Bronchial epithelial cell (primary cell): ENCODE measurements around the gene BCO1. TPM values are rescaled to one million over a fixed set of nuclear protein-coding genes. Genes with fewer than 3 reads are reported as not detected.

Experiments used
- DNase-seq: peaks from one replicate; pipeline ENCODE4 v3.0.0-alpha.2; 2010; ENCODE audit warnings: low read depth
- FAIRE-seq: peaks from 2 replicates; lab custom pipeline; 2011; peaks lifted over from hg19 to GRCh38; lab: Jason Lieb, UNC
- H3K27me3 ChIP-seq: 2 replicates; pipeline ENCODE4 v1.5.1; 2011; ENCODE audit warnings: low read length; ENCODE audit not compliant: control insufficient read depth, insufficient read depth
- H3K36me3 ChIP-seq: 2 replicates; pipeline ENCODE4 v1.5.1; 2011; ENCODE audit warnings: low read length; ENCODE audit not compliant: control insufficient read depth, insufficient read depth
- H3K4me3 ChIP-seq: 2 replicates; pipeline ENCODE4 v1.5.1; 2011; ENCODE audit warnings: mild to moderate bottlenecking, low read depth, low read length, control low read depth
- CTCF ChIP-seq: IDR thresholded peaks from 2 replicates; pipeline ENCODE4 v1.5.1; 2011; ENCODE audit warnings: mild to moderate bottlenecking, moderate library complexity, low read length, control low read depth, inconsistent platforms; ENCODE audit not compliant: insufficient read depth, severe bottlenecking
- total RNA-seq: library from RNA; depleted of rRNA; stranded (reverse); fragments of >200 nt; gene quantifications from 2 replicates; pipeline ENCODE4 v1.2.1, GENCODE V29; 2014

The BCO1 gene, protein sequence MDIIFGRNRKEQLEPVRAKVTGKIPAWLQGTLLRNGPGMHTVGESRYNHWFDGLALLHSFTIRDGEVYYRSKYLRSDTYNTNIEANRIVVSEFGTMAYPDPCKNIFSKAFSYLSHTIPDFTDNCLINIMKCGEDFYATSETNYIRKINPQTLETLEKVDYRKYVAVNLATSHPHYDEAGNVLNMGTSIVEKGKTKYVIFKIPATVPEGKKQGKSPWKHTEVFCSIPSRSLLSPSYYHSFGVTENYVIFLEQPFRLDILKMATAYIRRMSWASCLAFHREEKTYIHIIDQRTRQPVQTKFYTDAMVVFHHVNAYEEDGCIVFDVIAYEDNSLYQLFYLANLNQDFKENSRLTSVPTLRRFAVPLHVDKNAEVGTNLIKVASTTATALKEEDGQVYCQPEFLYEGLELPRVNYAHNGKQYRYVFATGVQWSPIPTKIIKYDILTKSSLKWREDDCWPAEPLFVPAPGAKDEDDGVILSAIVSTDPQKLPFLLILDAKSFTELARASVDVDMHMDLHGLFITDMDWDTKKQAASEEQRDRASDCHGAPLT
- not detected in 2 replicates for total RNA-seq

GRCh38 chr16:81238296-81239011 lies at the start of gene BCO1:
TSS of gene BCO1 (plus strand) at chr16:81238689. CDS start at chr16:81238909, 220 bp downstream.
- Histone ChIP-seq H3K27me3 (no peaks in the 10 kb centered on the region), H3K4me3 (no peak within 1 kb of the TSS), H3K36me3 (no peaks in the 10 kb centered on the region)
- FAIRE-seq (no peak), DNase-seq (peak; percentile 70)
- no peak for TF ChIP-seq CTCF

DNA sequence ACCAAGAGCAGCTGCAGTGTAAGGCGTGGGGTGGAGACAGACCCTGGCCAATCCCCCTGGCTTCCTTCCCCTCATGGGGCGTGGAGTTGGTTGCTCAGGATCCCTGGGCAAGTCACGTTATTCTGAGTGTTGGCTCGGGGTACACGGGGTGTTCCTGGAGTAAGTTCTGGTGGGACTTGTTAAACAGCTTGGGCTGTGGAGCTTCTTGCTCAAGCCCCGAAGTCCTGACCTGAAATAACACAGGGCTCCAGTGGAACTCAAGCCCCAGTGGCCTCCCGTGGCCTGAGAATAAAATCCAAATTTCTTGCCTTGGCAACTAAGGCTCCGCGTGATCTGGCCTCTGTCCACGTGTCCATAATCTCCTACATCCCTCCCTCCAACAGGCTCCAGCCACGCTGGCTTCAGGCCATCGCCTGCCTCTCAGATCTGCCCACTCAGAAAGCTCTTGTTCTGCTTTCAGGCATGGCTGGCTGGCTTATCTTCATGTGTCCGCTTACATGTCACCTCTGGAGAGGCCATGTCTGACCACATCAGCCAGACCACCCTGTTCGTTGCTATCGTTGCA lies 49.3 kb upstream of the BCO1 start:
- no peak for TF ChIP-seq CTCF
- no peak for DNase-seq
- FAIRE-seq: no peak

GRCh38 chr16:81190667-81191066 lies 47.8 kb upstream of the BCO1 start:
- Histone ChIP-seq H3K36me3 (no peaks in the 10 kb centered on the region), H3K4me3 (no peak overlapping the region), H3K27me3 (no peaks in the 10 kb centered on the region)
- no peak for TF ChIP-seq CTCF
- no peak for FAIRE-seq
- peak; percentile 21 for DNase-seq

More for the DNA sequence above, 49.3 kb upstream of the BCO1 start:
- Histone ChIP-seq H3K36me3 (no peaks in the 10 kb centered on the region), H3K27me3 (no peaks in the 10 kb centered on the region), H3K4me3 (no peak overlapping the region)

DNA sequence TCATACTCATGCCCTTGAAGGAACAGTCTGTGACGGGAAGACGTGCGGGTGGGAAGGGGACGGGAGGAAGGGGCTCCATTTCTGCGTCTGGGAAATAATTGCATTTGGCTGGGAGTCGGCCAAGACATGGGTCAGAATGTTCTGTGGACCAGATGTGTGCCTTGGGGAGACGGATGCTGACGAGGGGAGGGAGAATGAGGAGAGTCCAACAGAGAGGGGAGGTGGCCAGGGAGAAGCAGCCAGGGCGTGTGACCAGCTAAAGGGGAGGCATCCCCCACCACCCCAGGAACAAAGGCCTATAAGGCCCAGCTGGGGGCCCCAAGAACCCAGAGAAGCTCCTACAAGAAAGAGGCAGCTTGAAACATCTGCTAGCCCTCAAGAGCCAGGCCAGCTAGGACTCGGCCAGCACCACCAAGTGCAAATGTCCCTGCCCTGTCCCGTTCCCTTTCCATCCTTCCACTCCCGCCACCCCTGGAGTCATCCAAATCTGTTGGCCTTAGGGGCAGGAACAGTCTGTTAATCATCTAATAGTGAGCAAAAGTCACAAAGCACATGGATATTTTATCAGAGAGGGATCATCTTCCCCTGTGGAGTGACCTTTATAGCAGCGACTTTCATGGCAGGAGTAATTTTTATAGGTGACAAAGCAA lies 42.5 kb upstream of the BCO1 start:
- TF ChIP-seq CTCF: no peak
- Histone ChIP-seq H3K36me3 (no peaks in the 10 kb centered on the region), H3K27me3 (peaks cover 4% of the 10 kb centered on the region), H3K4me3 (no peak overlapping the region)
- FAIRE-seq (no peak), DNase-seq (no peak)

DNA sequence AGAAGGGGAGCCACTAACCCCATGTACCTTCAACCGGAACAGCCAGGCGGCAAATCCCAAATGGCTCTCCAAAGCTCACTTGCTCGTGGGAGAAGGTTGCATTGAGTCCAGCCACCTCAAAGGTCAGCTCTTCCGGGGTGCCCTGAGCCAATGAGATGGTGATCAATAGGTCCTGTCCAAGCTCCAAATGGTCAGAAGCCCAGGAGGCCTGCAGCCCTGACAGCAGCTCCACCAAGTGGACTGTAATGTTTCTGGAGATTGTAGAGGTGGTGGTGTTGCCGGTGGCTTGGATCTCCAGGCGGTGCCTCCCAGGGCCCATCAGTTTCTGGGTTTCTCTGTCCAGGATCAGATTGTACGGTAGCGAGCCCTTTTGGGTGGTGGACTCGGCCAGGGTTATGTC lies 39.9 kb upstream of the BCO1 start:
- peaks cover 4% of the 10 kb centered on the region for H3K27me3 ChIP-seq
- FAIRE-seq (no peak), DNase-seq (no peak)
- no peak overlapping the region for H3K4me3 ChIP-seq
- peak; percentile 31 for TF ChIP-seq CTCF
- no peaks in the 10 kb centered on the region for H3K36me3 ChIP-seq
